Stomach (tissue), 9 donors: Measurements from ENCODE around the gene LRP1. TPM values are rescaled to one million over a fixed set of nuclear protein-coding genes. Genes with fewer than 3 reads are reported as not detected.

Experiments
- DNase-seq, 2 donors: peaks; one replicate each; pipeline versions ENCODE4 v3.0.0 to v3.0.0-alpha.2; 2013 to 2019
- H3K27ac ChIP-seq, 5 donors: fragments of 200-600 bp in 4 of 5; sonication (generic) in 4 of 5; one replicate each; pipeline ENCODE4 v1.5.1; 2013 to 2019; ENCODE audit warnings: mild to moderate bottlenecking in 1 of 5, moderate library complexity in 1 of 5
- H3K27me3 ChIP-seq, 3 donors: fragments of 200-600 bp; sonication (generic); one replicate each; pipeline ENCODE4 v1.5.1; 2017 to 2019; ENCODE audit warnings: mixed run types in 1 of 3
- H3K36me3 ChIP-seq, 4 donors: fragments of 200-600 bp; sonication (generic); 1 replicate in 3 of 4; 2 replicates in 1 of 4; pipeline ENCODE4 v1.5.1; 2016 to 2019
- H3K4me1 ChIP-seq, 4 donors: fragments of 200-600 bp; sonication (generic); one replicate each; pipeline ENCODE4 v1.5.1; 2016 to 2019
- H3K4me3 ChIP-seq, 4 donors: fragments of 200-600 bp; sonication (generic) in 3 of 4; one replicate each; pipeline ENCODE4 v1.5.1; 2016 to 2019; ENCODE audit warnings: mild to moderate bottlenecking in 1 of 4
- H3K9me3 ChIP-seq, 4 donors: fragments of 200-600 bp; sonication (generic); one replicate each; pipeline ENCODE4 v1.5.1; 2016 to 2019
- EP300 ChIP-seq: sonication (generic); formaldehyde crosslinking; IDR thresholded peaks from one replicate; pipeline ENCODE4 v1.6.1; 2017; ENCODE audit warnings: antibody characterized with exemption
- POLR2A ChIP-seq, 4 donors: fragments of 450-650 bp; IDR thresholded peaks; one replicate each; pipeline ENCODE4 v1.6.1; 2016; ENCODE audit warnings: antibody characterized with exemption in 4 of 4, control low read depth in 2 of 4, mild to moderate bottlenecking in 1 of 4, moderate library complexity in 1 of 4
- POLR2AphosphoS5 ChIP-seq, 3 donors: sonication (generic); formaldehyde crosslinking; IDR thresholded peaks; one replicate each; pipeline ENCODE4 v1.6.1; 2016; ENCODE audit warnings: antibody characterized with exemption in 3 of 3
- WGBS, 5 donors: extraction: QIAGEN DNeasy Blood & Tissue Kit in 3 of 5; methylation state at CpG; one replicate each; pipeline versions ENCODE4 v1.1.5 to v1.1.7; 2013 to 2018; 5-methylcytosine and 5-hydroxymethylcytosine counted together
- intact Hi-C: fragments of 100-400 bp; cut with DNase I; formaldehyde crosslinking; loops from one replicate; pipeline ENCODE4 v1.15.1; 2023; ENCODE audit warnings: low total_unique reads
- polyA plus RNA-seq, 3 donors: library from polyadenylated mRNA; stranded (reverse); fragments of 200-250 nt; gene quantifications; one replicate each; pipeline ENCODE4 v1.2.3, GENCODE V29; 2013
- total RNA-seq, 5 donors: library from RNA; depleted of rRNA; stranded (reverse); fragments of >200 nt; gene quantifications; one replicate each; pipeline versions ENCODE4 v1.1.0 to v1.2.3, GENCODE V29; 2014 to 2016
- TF ChIP-seq, protein P1 (sequence below), 7 experiments: fragments of 450-650 bp in 4 of 7; fragments of 200-600 bp in 3 of 7; sonication (generic) in 3 of 7; IDR thresholded peaks; one replicate each; pipeline ENCODE4 v1.5.1; 2016 to 2019; ENCODE audit warnings: antibody characterized with exemption in 7 of 7, control low read depth in 2 of 7, mild to moderate bottlenecking in 1 of 7
- donor health status: healthy with polysubstance abuse.
- donor health status: Bipolar disorder and iron deficiency.
- donor health status: healthy.

LRP1 gene
- total and polyA plus RNA-seq, 8 donors: 13.5 to 510 (median 100) TPM

GRCh38 chr12:57130941-57131340, 2.7 kb downstream of the LRP1 start:
- peak overlapping the region in 4 of 5 donors; percentile 94 to 98 (median 96) for H3K27ac ChIP-seq
- no peak for DNase-seq
- 62 to 77% (median 66%) methylated on average over 2 of the region's 2 CpGs for WGBS, 5 donors
- TF ChIP-seq, protein P1, sequence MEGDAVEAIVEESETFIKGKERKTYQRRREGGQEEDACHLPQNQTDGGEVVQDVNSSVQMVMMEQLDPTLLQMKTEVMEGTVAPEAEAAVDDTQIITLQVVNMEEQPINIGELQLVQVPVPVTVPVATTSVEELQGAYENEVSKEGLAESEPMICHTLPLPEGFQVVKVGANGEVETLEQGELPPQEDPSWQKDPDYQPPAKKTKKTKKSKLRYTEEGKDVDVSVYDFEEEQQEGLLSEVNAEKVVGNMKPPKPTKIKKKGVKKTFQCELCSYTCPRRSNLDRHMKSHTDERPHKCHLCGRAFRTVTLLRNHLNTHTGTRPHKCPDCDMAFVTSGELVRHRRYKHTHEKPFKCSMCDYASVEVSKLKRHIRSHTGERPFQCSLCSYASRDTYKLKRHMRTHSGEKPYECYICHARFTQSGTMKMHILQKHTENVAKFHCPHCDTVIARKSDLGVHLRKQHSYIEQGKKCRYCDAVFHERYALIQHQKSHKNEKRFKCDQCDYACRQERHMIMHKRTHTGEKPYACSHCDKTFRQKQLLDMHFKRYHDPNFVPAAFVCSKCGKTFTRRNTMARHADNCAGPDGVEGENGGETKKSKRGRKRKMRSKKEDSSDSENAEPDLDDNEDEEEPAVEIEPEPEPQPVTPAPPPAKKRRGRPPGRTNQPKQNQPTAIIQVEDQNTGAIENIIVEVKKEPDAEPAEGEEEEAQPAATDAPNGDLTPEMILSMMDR (IDR thresholded peaks at IDR 0.05): no peak
- H3K4me3 ChIP-seq: peak overlapping the region; percentile 13 to 80 (median 69)
- no peaks in the 10 kb centered on the region for H3K9me3 ChIP-seq
- intact Hi-C loops: no loop called here
- peaks cover 0 to 9% (median 0%) of the 10 kb centered on the region in 4 donors for H3K36me3 ChIP-seq
- H3K4me1 ChIP-seq: peaks cover 39 to 83% (median 65%) of the 10 kb centered on the region in 4 donors
- H3K27me3 ChIP-seq: peaks cover 0 to 13% (median 0%) of the 10 kb centered on the region in 3 donors

- Histone ChIP-seq H3K27ac (peak overlapping the region in 4 of 5 donors; percentile 94 to 98 (median 96)), H3K27me3 (peaks cover 0 to 13% (median 0%) of the 10 kb centered on the region in 3 donors), H3K36me3 (peaks cover 0 to 9% (median 0%) of the 10 kb centered on the region in 4 donors), H3K4me1 (peaks cover 43 to 86% (median 64%) of the 10 kb centered on the region in 4 donors), H3K9me3 (no peaks in the 10 kb centered on the region), H3K4me3 (peak overlapping the region in 2 of 4 donors; percentile 70 to 80)
- TF ChIP-seq POLR2AphosphoS5 (IDR thresholded peaks at IDR 0.05): no peak
- no peak for TF ChIP-seq POLR2A (IDR thresholded peaks at IDR 0.05)
- TF ChIP-seq, protein P1 (IDR thresholded peaks at IDR 0.05): no peak
- no peak for TF ChIP-seq EP300
- WGBS, 5 donors: 52 to 63% (median 60%) methylated on average over 9 of the region's 9 CpGs
- no peak for DNase-seq
- intact Hi-C loops: no loop called here
These were observed 3.8 kb downstream of the LRP1 start for GRCh38 chr12:57131896-57132744.

- TF ChIP-seq POLR2AphosphoS5 (IDR thresholded peaks at IDR 0.05): no peak
- TF ChIP-seq EP300: no peak
- no peak for TF ChIP-seq POLR2A (IDR thresholded peaks at IDR 0.05)
- TF ChIP-seq, protein P1 (IDR thresholded peaks at IDR 0.05): no peak
- peak overlapping the region; percentile 24 to 98 (median 96) for H3K27ac ChIP-seq
- peak overlapping the region in 3 of 4 donors; percentile 3 to 19 (median 19) for H3K4me3 ChIP-seq
- no peak for DNase-seq
- H3K36me3 ChIP-seq: peaks cover 0 to 9% (median 0%) of the 10 kb centered on the region in 4 donors
- 57 to 77% (median 75%) methylated on average over 4 of the region's 4 CpGs for WGBS, 5 donors
- H3K9me3 ChIP-seq: no peaks in the 10 kb centered on the region
- intact Hi-C loops: no loop called here
- H3K4me1 ChIP-seq: peaks cover 43 to 93% (median 68%) of the 10 kb centered on the region in 4 donors
- H3K27me3 ChIP-seq: peaks cover 0 to 13% (median 0%) of the 10 kb centered on the region in 3 donors
These were observed 4.8 kb downstream of the LRP1 start for GRCh38 chr12:57133013-57133569.

- Histone ChIP-seq H3K27ac (peak overlapping the region; percentile 34 to 98 (median 96)), H3K27me3 (peaks cover 0 to 6% (median 0%) of the 10 kb centered on the region in 3 donors), H3K4me1 (peaks cover 45 to 99% (median 76%) of the 10 kb centered on the region in 4 donors), H3K4me3 (peak overlapping the region in 1 of 4 donors; percentile 19), H3K9me3 (no peaks in the 10 kb centered on the region), H3K36me3 (peaks cover 0 to 18% (median 7%) of the 10 kb centered on the region in 4 donors)
- TF ChIP-seq POLR2AphosphoS5 (IDR thresholded peaks at IDR 0.05): no peak
- TF ChIP-seq, protein P1 (IDR thresholded peaks at IDR 0.05): no peak
- TF ChIP-seq POLR2A (IDR thresholded peaks at IDR 0.05): no peak
- TF ChIP-seq EP300: no peak
- intact Hi-C loops: no loop called here
- peak in 1 of 2 donors; percentile 30 for DNase-seq
- WGBS, 5 donors: 35 to 71% (median 68%) methylated on average over 5 to 6 of the region's 6 CpGs
These were observed 5.6 kb downstream of the LRP1 start for GRCh38 chr12:57133916-57134315.
